ENCODE data around the gene LHX5. TPM values are rescaled to one million over a fixed set of nuclear protein-coding genes. Genes with fewer than 3 reads are reported as not detected.

LHX5 gene
- not detected for total RNA-seq (2013)
- polyA plus RNA-seq: not detected
- polyA minus RNA-seq: not detected in 2 replicates
- 0 to 0.90 (median 0) reads per million in 11 experiments for total RNA-seq

GRCh38 chr12:113471619-113472171, at the start of gene LHX5:
LHX5 (minus strand) TSS chr12:113471871; CDS start chr12:113471498, 373 bp downstream.
- intact Hi-C loops (cut with micrococcal nuclease): no loop called here
- WGBS (ENCODE audit: insufficient coverage): 4% methylated on average over 35 of the region's 43 CpGs
- no peaks in the 10 kb centered on the region for H3K79me2 ChIP-seq (ENCODE audit: insufficient read depth, low read length)
- peaks cover 74 to 100% of the 10 kb centered on the region in 2 donors for H3K27me3 ChIP-seq (ENCODE audit: control insufficient read depth in 2 of 2, insufficient read depth in 2 of 2, low read length in 2 of 2)
- peaks cover 3 to 73% of the 10 kb centered on the region in 2 donors for H3K9me3 ChIP-seq (replicated peaks in 1 of 2; ENCODE audit: control insufficient read depth in 1 of 2, insufficient read depth in 1 of 2, low read length in 2 of 2)
- TF ChIP-seq, protein P1, sequence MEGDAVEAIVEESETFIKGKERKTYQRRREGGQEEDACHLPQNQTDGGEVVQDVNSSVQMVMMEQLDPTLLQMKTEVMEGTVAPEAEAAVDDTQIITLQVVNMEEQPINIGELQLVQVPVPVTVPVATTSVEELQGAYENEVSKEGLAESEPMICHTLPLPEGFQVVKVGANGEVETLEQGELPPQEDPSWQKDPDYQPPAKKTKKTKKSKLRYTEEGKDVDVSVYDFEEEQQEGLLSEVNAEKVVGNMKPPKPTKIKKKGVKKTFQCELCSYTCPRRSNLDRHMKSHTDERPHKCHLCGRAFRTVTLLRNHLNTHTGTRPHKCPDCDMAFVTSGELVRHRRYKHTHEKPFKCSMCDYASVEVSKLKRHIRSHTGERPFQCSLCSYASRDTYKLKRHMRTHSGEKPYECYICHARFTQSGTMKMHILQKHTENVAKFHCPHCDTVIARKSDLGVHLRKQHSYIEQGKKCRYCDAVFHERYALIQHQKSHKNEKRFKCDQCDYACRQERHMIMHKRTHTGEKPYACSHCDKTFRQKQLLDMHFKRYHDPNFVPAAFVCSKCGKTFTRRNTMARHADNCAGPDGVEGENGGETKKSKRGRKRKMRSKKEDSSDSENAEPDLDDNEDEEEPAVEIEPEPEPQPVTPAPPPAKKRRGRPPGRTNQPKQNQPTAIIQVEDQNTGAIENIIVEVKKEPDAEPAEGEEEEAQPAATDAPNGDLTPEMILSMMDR (IDR thresholded peaks at IDR 0.05): no peak
- Mint-ChIP-seq H3K36me3 (peaks cover 3 to 9% of the 10 kb centered on the region in 2 donors), H3K4me1 (peaks cover 10% of the 10 kb centered on the region), H3K4me3 (peak within 1 kb of the TSS in 1 of 2 donors; percentile 73), H3K27me3 (ENCODE audit: low read depth in 3 of 3) (peaks cover 92 to 100% (median 99%) of the 10 kb centered on the region in 3 donors), H3K27ac (peak within 1 kb of the TSS in 1 of 7 donors; percentile 75), H3K9me3 (peaks cover 0 to 19% (median 9%) of the 10 kb centered on the region in 7 donors)
- no peak within 1 kb of the TSS for H3K4me2 ChIP-seq (replicated peaks; ENCODE audit: extremely low read depth, low read length, poor library complexity, severe bottlenecking)
- no peak for DNase-seq
- no peak within 1 kb of the TSS for H2AFZ ChIP-seq (ENCODE audit: insufficient read depth, low read depth, low read length, poor library complexity, severe bottlenecking)
- H3K27ac ChIP-seq (ENCODE audit: low read depth in 1 of 2, low read length in 2 of 2): no peak within 1 kb of the TSS
- no peak within 1 kb of the TSS for H3K4me3 ChIP-seq (replicated peaks in 1 of 3; ENCODE audit: low read depth in 2 of 3, low read length in 3 of 3)
- H3K4me1 ChIP-seq (ENCODE audit: control insufficient read depth in 1 of 2, insufficient read depth in 2 of 2, low read length in 2 of 2): peaks cover 0 to 8% of the 10 kb centered on the region in 2 donors
- no peak within 1 kb of the TSS for H3K9ac ChIP-seq (ENCODE audit: insufficient read depth, low read length, poor library complexity, severe bottlenecking)
- no peaks in the 10 kb centered on the region for H3K36me3 ChIP-seq (replicated peaks in 1 of 2; ENCODE audit: control insufficient read depth in 1 of 2, insufficient read depth in 2 of 2, low read length in 2 of 2)
- H4K20me1 ChIP-seq (ENCODE audit: insufficient read depth, low read length): no peaks in the 10 kb centered on the region

GRCh38 chr12:113519464-113520307, 48.0 kb upstream of the LHX5 start:
- H3K4me1 Mint-ChIP-seq: no peaks in the 10 kb centered on the region
- no peaks in the 10 kb centered on the region for H3K4me1 ChIP-seq (ENCODE audit: control insufficient read depth in 1 of 2, insufficient read depth in 2 of 2, low read length in 2 of 2)

More at GRCh38 chr12:113519464-113520307, 48.0 kb upstream of the LHX5 start:
- no peak for DNase-seq
- H3K27ac Mint-ChIP-seq: no peak overlapping the region
- H3K27me3 Mint-ChIP-seq (ENCODE audit: low read depth in 3 of 3): peaks cover 54 to 77% (median 67%) of the 10 kb centered on the region in 3 donors
- H2AFZ ChIP-seq (ENCODE audit: insufficient read depth, low read depth, low read length, poor library complexity, severe bottlenecking): no peak overlapping the region
- H3K4me2 ChIP-seq (replicated peaks; ENCODE audit: extremely low read depth, low read length, poor library complexity, severe bottlenecking): no peak overlapping the region
- intact Hi-C loops (cut with micrococcal nuclease): no loop called here
- H3K36me3 Mint-ChIP-seq: no peaks in the 10 kb centered on the region
- H3K9ac ChIP-seq (ENCODE audit: insufficient read depth, low read length, poor library complexity, severe bottlenecking): no peak overlapping the region
- H3K9me3 ChIP-seq (replicated peaks in 1 of 2; ENCODE audit: control insufficient read depth in 1 of 2, insufficient read depth in 1 of 2, low read length in 2 of 2): no peaks in the 10 kb centered on the region
- H3K79me2 ChIP-seq (ENCODE audit: insufficient read depth, low read length): no peaks in the 10 kb centered on the region
- 10% methylated on average over 26 of the region's 40 CpGs for whole genome bisulfite sequencing (ENCODE audit: insufficient coverage)
- H3K36me3 ChIP-seq (replicated peaks in 1 of 2; ENCODE audit: control insufficient read depth in 1 of 2, insufficient read depth in 2 of 2, low read length in 2 of 2): no peaks in the 10 kb centered on the region
- no peaks in the 10 kb centered on the region for H4K20me1 ChIP-seq (ENCODE audit: insufficient read depth, low read length)
- H3K27ac ChIP-seq (ENCODE audit: low read depth in 1 of 2, low read length in 2 of 2): no peak overlapping the region
- H3K4me3 ChIP-seq (replicated peaks in 1 of 3; ENCODE audit: low read depth in 2 of 3, low read length in 3 of 3): no peak overlapping the region
- peak overlapping the region in 1 of 2 donors; percentile 39 for H3K4me3 Mint-ChIP-seq
- H3K9me3 Mint-ChIP-seq: peaks cover 0 to 21% (median 4%) of the 10 kb centered on the region in 7 donors
- peaks cover 34 to 68% of the 10 kb centered on the region in 2 donors for H3K27me3 ChIP-seq (ENCODE audit: control insufficient read depth in 2 of 2, insufficient read depth in 2 of 2, low read length in 2 of 2)
- TF ChIP-seq, protein P1 (IDR thresholded peaks at IDR 0.05): no peak
